SK-N-SH (cell line): ENCODE data around the gene TMEM164. TPM values are rescaled to one million over a fixed set of nuclear protein-coding genes. Genes with fewer than 3 reads are reported as not detected.

Source experiments
- CTCF ChIA-PET: fragments of 300-600, 350-600 bp; formaldehyde crosslinking; extraction: SDS; loops from one replicate; lab custom pipeline; 2021; lab: Yijun Ruan, JAX
- POLR2A ChIA-PET: fragments of 350-600 bp; sonication (Branson Sonifier 250); formaldehyde crosslinking; extraction: SDS; loops from one replicate; lab custom pipeline; 2020; ENCODE audit warnings: antibody characterized with exemption, inconsistent platforms; lab: Yijun Ruan, JAX
- DNase-seq: peaks from one replicate; pipeline ENCODE4 v3.0.0; 2012
- H2AFZ ChIP-seq: fragments of 200-600 bp; sonication (generic); 2 replicates; pipeline ENCODE4 v1.8.1; 2016; ENCODE audit warnings: antibody characterized with exemption, mild to moderate bottlenecking, low read depth
- H3F3A ChIP-seq: fragments of 200-600 bp; sonication (generic); replicated peaks from 2 replicates; pipeline ENCODE3; 2016; ENCODE audit warnings: antibody characterized with exemption, mild to moderate bottlenecking; ENCODE audit not compliant: insufficient read depth
- H3K27ac ChIP-seq, 2 experiments: fragments of 200-500 bp in 1 of 2; fragments of 200-600 bp in 1 of 2; sonication (Bioruptor generic) in 1 of 2; sonication (generic), shearing (Covaris generic) in 1 of 2; 2 replicates each; pipeline versions ENCODE4 v1.5.1 to v1.6.1; 2014 to 2016; ENCODE audit warnings: low read depth in 2 of 2, inconsistent platforms in 1 of 2, low read length in 1 of 2, mild to moderate bottlenecking in 1 of 2, mixed read lengths in 1 of 2
- H3K27me3 ChIP-seq: fragments of 200-600 bp; sonication (generic), shearing (Covaris generic); 2 replicates; pipeline ENCODE4 v1.6.1; 2016; ENCODE audit warnings: mixed run types; ENCODE audit not compliant: insufficient read depth
- H3K36me3 ChIP-seq, 2 experiments: fragments of 200-500 bp in 1 of 2; fragments of 200-600 bp in 1 of 2; sonication (Bioruptor generic) in 1 of 2; sonication (generic) in 1 of 2; replicated peaks in 1 of 2; 2 replicates each; pipeline versions ENCODE3 to v1.5.1; 2014 to 2016; ENCODE audit warnings: low read length in 1 of 2, mild to moderate bottlenecking in 1 of 2; ENCODE audit not compliant: insufficient read depth in 2 of 2, control insufficient read depth in 1 of 2
- H3K4me1 ChIP-seq, 2 experiments: fragments of 200-500 bp in 1 of 2; fragments of 200-600 bp in 1 of 2; sonication (Bioruptor generic) in 1 of 2; sonication (generic), shearing (Covaris generic) in 1 of 2; 2 replicates each; pipeline versions ENCODE4 v1.5.1 to v1.6.1; 2014 to 2016; ENCODE audit warnings: low read depth in 1 of 2, low read length in 1 of 2, mixed run types in 1 of 2; ENCODE audit not compliant: insufficient read depth in 2 of 2, control insufficient read depth in 1 of 2
- H3K4me2 ChIP-seq: fragments of 200-600 bp; sonication (generic), shearing (Covaris generic); 2 replicates; pipeline ENCODE4 v1.6.1; 2017; ENCODE audit warnings: mixed run types
- H3K4me3 ChIP-seq, 2 experiments: fragments of 200-500 bp in 1 of 2; fragments of 200-600 bp in 1 of 2; sonication (Bioruptor generic) in 1 of 2; sonication (generic), shearing (Covaris generic) in 1 of 2; 2 replicates each; pipeline versions ENCODE4 v1.5.1 to v1.8.1; 2014 to 2016; ENCODE audit warnings: low read depth in 2 of 2, inconsistent platforms in 1 of 2, low read length in 1 of 2, mild to moderate bottlenecking in 1 of 2, mixed read lengths in 1 of 2, moderate library complexity in 1 of 2
- H3K79me2 ChIP-seq: fragments of 200-600 bp; sonication (generic); 2 replicates; pipeline ENCODE4 v1.8.1; 2017; ENCODE audit warnings: mild to moderate bottlenecking; ENCODE audit not compliant: insufficient read depth
- H3K9ac ChIP-seq: fragments of 200-600 bp; sonication (generic); 2 replicates; pipeline ENCODE4 v1.6.1; 2017; ENCODE audit warnings: mixed run types
- H3K9me2 ChIP-seq: fragments of 200-600 bp; sonication (generic); 2 replicates; pipeline ENCODE4 v1.6.1; 2017; ENCODE audit warnings: mixed run types
- H3K9me3 ChIP-seq: fragments of 200-600 bp; sonication (generic); 2 replicates; pipeline ENCODE4 v1.6.1; 2017; ENCODE audit warnings: mixed run types, mild to moderate bottlenecking, moderate library complexity
- H4K20me1 ChIP-seq: fragments of 200-600 bp; sonication (generic); 2 replicates; pipeline ENCODE4 v1.6.1; 2017; ENCODE audit warnings: mild to moderate bottlenecking, mixed run types; ENCODE audit not compliant: insufficient read depth
- CHD2 ChIP-seq: fragments of 150-350 bp; IDR thresholded peaks from 2 replicates; pipeline ENCODE4 v1.6.1; 2018; ENCODE audit warnings: low read length; ENCODE audit not compliant: partially characterized antibody
- ELF1 ChIP-seq: IDR thresholded peaks from 2 replicates; pipeline ENCODE4 v1.4.0; 2012
- EP300 ChIP-seq, 2 experiments: IDR thresholded peaks; 2 replicates each; pipeline versions ENCODE4 v1.4.0 to v1.6.1; 2012; ENCODE audit warnings: borderline replicate concordance in 1 of 2, low read depth in 1 of 2, low read length in 1 of 2
- FOSL2 ChIP-seq: IDR thresholded peaks from 2 replicates; pipeline ENCODE4 v1.4.0; 2012; ENCODE audit warnings: low read depth, mild to moderate bottlenecking, moderate library complexity, borderline replicate concordance
- FOXJ3 ChIP-seq: sonication (generic); formaldehyde crosslinking; IDR thresholded peaks from 2 replicates; pipeline ENCODE4 v1.5.1; 2020; ENCODE audit warnings: mild to moderate bottlenecking, missing genetic modification reagents
- GABPA ChIP-seq: IDR thresholded peaks from 2 replicates; pipeline ENCODE4 v1.4.0; 2012; ENCODE audit warnings: low read depth, mild to moderate bottlenecking
- MXI1 ChIP-seq: IDR thresholded peaks from 2 replicates; pipeline ENCODE4 v1.6.1; 2012; ENCODE audit warnings: mild to moderate bottlenecking, low read depth, low read length, improper control_type of control experiment
- NRF1 ChIP-seq: IDR thresholded peaks from 2 replicates; pipeline ENCODE4 v1.6.1; 2012; ENCODE audit warnings: low read depth, mild to moderate bottlenecking, low read length
- RAD21 ChIP-seq: IDR thresholded peaks from 2 replicates; pipeline ENCODE4 v1.6.1; 2012; ENCODE audit warnings: mild to moderate bottlenecking, low read length
- TEAD4 ChIP-seq: IDR thresholded peaks from 2 replicates; pipeline ENCODE4 v1.4.0; 2012; ENCODE audit warnings: mild to moderate bottlenecking, borderline replicate concordance; ENCODE audit not compliant: insufficient read depth
- WGBS: methylation state at CpG from one replicate; pipeline ENCODE4 v1.1.6; 2017; ENCODE audit warnings: low lambda C conversion rate; 5-methylcytosine and 5-hydroxymethylcytosine counted together
- polyA plus RNA-seq, 3 experiments: library from polyadenylated mRNA; depleted of rRNA; stranded (reverse); fragments of >200 nt; gene quantifications; 2 replicates each; pipeline ENCODE4 v1.2.3, GENCODE V29; 2012
- TF ChIP-seq, protein P1 (sequence below): IDR thresholded peaks from 2 replicates; pipeline ENCODE4 v1.4.0; 2012; ENCODE audit warnings: low read depth
- TF ChIP-seq, protein P2 (sequence below): IDR thresholded peaks from 2 replicates; pipeline ENCODE4 v1.4.0; 2012; ENCODE audit warnings: low read depth, borderline replicate concordance
- TF ChIP-seq, protein P3 (sequence below): fragments of 150-350 bp; IDR thresholded peaks from 2 replicates; pipeline ENCODE4 v1.6.1; 2016; ENCODE audit warnings: mild to moderate bottlenecking, low read depth, low read length
- TF ChIP-seq, protein P4 (sequence below): IDR thresholded peaks from 2 replicates; pipeline ENCODE4; 2012
- TF ChIP-seq, protein P5 (sequence below): IDR thresholded peaks from 2 replicates; pipeline ENCODE4 v1.4.0; 2012; ENCODE audit warnings: low read depth, borderline replicate concordance
- TF ChIP-seq, protein P6 (sequence below): IDR thresholded peaks from 2 replicates; pipeline ENCODE4 v1.6.1; 2012; ENCODE audit warnings: mild to moderate bottlenecking, low read depth, low read length, moderate library complexity
- TF ChIP-seq, protein P7 (sequence below): fragments of 200-600 bp; sonication (generic); IDR thresholded peaks from 2 replicates; pipeline ENCODE4 v1.6.1; 2017; ENCODE audit warnings: antibody characterized with exemption, mild to moderate bottlenecking, moderate library complexity

TMEM164 gene
- polyA plus RNA-seq, 1 of the 3 experiments (the other 2 are of a cell fraction): 11.9 TPM

DNA sequence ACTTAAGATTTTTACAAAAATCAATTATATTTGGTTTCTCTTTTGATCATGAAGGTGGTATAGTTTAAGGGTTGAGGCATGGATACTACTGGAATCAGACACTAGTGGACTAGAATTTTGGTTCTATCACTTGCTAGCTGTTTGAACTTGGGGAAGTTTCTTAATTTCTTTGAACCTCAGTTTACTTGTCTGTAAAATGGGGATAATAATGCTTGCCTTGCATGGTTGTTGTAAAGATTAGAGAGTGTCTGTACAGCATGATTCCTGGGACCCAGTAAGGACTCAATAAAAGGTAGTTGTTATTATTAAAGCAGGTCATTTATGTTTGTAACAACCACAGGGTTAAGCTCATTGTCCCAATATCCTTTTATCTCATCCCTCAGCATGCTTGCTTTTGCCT lies 36.0 kb downstream of the TMEM164 start:
- no peak for DNase-seq
- no peaks in the 10 kb centered on the region for H3K36me3 ChIP-seq
- no peak overlapping the region for H3K4me2 ChIP-seq
- no peaks in the 10 kb centered on the region for H3K4me1 ChIP-seq
- no peaks in the 10 kb centered on the region for H3K9me3 ChIP-seq
- TF ChIP-seq ELF1 (no peak), MXI1 (no peak), FOXJ3 (no peak), GABPA (no peak), NRF1 (no peak), FOSL2 (no peak), EP300 (IDR thresholded peaks at IDR 0.05; ENCODE audit: borderline replicate concordance in 1 of 2, low read depth in 1 of 2, low read length in 1 of 2) (no peak), TEAD4 (no peak)
- TF ChIP-seq, protein P1, sequence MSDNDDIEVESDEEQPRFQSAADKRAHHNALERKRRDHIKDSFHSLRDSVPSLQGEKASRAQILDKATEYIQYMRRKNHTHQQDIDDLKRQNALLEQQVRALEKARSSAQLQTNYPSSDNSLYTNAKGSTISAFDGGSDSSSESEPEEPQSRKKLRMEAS: no peak
- TF ChIP-seq, protein P2, sequence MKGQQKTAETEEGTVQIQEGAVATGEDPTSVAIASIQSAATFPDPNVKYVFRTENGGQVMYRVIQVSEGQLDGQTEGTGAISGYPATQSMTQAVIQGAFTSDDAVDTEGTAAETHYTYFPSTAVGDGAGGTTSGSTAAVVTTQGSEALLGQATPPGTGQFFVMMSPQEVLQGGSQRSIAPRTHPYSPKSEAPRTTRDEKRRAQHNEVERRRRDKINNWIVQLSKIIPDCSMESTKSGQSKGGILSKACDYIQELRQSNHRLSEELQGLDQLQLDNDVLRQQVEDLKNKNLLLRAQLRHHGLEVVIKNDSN: no peak
- TF ChIP-seq, protein P3, sequence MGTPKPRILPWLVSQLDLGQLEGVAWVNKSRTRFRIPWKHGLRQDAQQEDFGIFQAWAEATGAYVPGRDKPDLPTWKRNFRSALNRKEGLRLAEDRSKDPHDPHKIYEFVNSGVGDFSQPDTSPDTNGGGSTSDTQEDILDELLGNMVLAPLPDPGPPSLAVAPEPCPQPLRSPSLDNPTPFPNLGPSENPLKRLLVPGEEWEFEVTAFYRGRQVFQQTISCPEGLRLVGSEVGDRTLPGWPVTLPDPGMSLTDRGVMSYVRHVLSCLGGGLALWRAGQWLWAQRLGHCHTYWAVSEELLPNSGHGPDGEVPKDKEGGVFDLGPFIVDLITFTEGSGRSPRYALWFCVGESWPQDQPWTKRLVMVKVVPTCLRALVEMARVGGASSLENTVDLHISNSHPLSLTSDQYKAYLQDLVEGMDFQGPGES: no peak
- TF ChIP-seq, protein P4, sequence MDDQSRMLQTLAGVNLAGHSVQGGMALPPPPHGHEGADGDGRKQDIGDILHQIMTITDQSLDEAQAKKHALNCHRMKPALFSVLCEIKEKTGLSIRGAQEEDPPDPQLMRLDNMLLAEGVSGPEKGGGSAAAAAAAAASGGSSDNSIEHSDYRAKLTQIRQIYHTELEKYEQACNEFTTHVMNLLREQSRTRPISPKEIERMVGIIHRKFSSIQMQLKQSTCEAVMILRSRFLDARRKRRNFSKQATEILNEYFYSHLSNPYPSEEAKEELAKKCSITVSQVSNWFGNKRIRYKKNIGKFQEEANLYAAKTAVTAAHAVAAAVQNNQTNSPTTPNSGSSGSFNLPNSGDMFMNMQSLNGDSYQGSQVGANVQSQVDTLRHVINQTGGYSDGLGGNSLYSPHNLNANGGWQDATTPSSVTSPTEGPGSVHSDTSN: no peak
- H3K9ac ChIP-seq: no peak overlapping the region
- no peak overlapping the region for H3K4me3 ChIP-seq
- no peaks in the 10 kb centered on the region; the same call in 1 of the 2 replicates for H3K27me3 ChIP-seq
- peaks cover 9% of the 10 kb centered on the region; the same call in 1 of the 2 replicates for H4K20me1 ChIP-seq
- POLR2A ChIA-PET: no interaction called here
- CTCF ChIA-PET: no interaction called here
- H3K9me2 ChIP-seq: no peaks in the 10 kb centered on the region
- H3K79me2 ChIP-seq: no peaks in the 10 kb centered on the region; the same call in 1 of the 2 replicates
- H2AFZ ChIP-seq: no peak overlapping the region
- no peak overlapping the region for H3K27ac ChIP-seq
- H3F3A ChIP-seq: no peaks in the 10 kb centered on the region

DNA sequence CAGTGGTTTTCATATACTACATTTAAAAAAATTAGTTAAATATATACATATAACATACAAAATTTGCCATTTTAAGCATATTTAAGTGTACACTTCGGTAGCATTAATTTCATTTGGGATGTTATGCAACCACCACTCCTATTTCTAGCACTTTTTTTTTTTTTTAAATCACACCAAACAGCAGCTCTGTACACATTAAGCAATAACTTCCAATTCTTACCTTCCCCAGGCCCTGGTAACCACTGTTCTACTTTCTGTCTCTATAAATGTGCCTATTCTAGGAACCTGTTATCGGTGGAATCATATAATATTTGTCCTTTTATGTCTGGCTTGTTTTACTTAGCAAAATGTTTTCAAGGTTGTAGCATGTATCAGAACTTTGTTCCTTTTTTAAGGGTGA lies 39.1 kb downstream of the TMEM164 start:
- no peak for DNase-seq
- Histone ChIP-seq H2AFZ (no peak overlapping the region), H3K4me1 (no peaks in the 10 kb centered on the region; a peak in 1 of 4 replicates), H3K9ac (no peak overlapping the region), H3K4me2 (no peak overlapping the region), H3K79me2 (no peaks in the 10 kb centered on the region), H3K9me2 (no peaks in the 10 kb centered on the region), H3K27ac (no peak overlapping the region), H3K27me3 (no peaks in the 10 kb centered on the region; the same call in 1 of the 2 replicates), H3K36me3 (no peaks in the 10 kb centered on the region), H3K4me3 (no peak overlapping the region), H4K20me1 (peaks cover 9% of the 10 kb centered on the region; the same call in 1 of the 2 replicates), H3K9me3 (no peaks in the 10 kb centered on the region), H3F3A (no peaks in the 10 kb centered on the region)
- 42% methylated on average over 2 of the region's 2 CpGs for WGBS
- ChIA-PET POLR2A (no interaction called here), CTCF (interaction anchor here (1.8 kb wide), 1 partner anchor 20 kb away, joined by 6 read pairs; no protein-coding TSS in a partner anchor)
- TF ChIP-seq, protein P5, sequence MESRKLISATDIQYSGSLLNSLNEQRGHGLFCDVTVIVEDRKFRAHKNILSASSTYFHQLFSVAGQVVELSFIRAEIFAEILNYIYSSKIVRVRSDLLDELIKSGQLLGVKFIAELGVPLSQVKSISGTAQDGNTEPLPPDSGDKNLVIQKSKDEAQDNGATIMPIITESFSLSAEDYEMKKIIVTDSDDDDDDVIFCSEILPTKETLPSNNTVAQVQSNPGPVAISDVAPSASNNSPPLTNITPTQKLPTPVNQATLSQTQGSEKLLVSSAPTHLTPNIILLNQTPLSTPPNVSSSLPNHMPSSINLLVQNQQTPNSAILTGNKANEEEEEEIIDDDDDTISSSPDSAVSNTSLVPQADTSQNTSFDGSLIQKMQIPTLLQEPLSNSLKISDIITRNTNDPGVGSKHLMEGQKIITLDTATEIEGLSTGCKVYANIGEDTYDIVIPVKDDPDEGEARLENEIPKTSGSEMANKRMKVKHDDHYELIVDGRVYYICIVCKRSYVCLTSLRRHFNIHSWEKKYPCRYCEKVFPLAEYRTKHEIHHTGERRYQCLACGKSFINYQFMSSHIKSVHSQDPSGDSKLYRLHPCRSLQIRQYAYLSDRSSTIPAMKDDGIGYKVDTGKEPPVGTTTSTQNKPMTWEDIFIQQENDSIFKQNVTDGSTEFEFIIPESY: no peak
- no peak for TF ChIP-seq CHD2
- TF ChIP-seq, protein P6, sequence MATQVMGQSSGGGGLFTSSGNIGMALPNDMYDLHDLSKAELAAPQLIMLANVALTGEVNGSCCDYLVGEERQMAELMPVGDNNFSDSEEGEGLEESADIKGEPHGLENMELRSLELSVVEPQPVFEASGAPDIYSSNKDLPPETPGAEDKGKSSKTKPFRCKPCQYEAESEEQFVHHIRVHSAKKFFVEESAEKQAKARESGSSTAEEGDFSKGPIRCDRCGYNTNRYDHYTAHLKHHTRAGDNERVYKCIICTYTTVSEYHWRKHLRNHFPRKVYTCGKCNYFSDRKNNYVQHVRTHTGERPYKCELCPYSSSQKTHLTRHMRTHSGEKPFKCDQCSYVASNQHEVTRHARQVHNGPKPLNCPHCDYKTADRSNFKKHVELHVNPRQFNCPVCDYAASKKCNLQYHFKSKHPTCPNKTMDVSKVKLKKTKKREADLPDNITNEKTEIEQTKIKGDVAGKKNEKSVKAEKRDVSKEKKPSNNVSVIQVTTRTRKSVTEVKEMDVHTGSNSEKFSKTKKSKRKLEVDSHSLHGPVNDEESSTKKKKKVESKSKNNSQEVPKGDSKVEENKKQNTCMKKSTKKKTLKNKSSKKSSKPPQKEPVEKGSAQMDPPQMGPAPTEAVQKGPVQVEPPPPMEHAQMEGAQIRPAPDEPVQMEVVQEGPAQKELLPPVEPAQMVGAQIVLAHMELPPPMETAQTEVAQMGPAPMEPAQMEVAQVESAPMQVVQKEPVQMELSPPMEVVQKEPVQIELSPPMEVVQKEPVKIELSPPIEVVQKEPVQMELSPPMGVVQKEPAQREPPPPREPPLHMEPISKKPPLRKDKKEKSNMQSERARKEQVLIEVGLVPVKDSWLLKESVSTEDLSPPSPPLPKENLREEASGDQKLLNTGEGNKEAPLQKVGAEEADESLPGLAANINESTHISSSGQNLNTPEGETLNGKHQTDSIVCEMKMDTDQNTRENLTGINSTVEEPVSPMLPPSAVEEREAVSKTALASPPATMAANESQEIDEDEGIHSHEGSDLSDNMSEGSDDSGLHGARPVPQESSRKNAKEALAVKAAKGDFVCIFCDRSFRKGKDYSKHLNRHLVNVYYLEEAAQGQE: no peak
- no peak for TF ChIP-seq FOXJ3
- TF ChIP-seq, protein P7, sequence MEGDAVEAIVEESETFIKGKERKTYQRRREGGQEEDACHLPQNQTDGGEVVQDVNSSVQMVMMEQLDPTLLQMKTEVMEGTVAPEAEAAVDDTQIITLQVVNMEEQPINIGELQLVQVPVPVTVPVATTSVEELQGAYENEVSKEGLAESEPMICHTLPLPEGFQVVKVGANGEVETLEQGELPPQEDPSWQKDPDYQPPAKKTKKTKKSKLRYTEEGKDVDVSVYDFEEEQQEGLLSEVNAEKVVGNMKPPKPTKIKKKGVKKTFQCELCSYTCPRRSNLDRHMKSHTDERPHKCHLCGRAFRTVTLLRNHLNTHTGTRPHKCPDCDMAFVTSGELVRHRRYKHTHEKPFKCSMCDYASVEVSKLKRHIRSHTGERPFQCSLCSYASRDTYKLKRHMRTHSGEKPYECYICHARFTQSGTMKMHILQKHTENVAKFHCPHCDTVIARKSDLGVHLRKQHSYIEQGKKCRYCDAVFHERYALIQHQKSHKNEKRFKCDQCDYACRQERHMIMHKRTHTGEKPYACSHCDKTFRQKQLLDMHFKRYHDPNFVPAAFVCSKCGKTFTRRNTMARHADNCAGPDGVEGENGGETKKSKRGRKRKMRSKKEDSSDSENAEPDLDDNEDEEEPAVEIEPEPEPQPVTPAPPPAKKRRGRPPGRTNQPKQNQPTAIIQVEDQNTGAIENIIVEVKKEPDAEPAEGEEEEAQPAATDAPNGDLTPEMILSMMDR: no peak
- no peak for TF ChIP-seq RAD21
